ENCODE data around the gene SCYL3. TPM values are rescaled to one million over a fixed set of nuclear protein-coding genes. Genes with fewer than 3 reads are reported as not detected.
"Not testable (repeated sequence)": the region's sequence is repeated elsewhere in the genome, so short reads cannot be mapped to it uniquely, and the experiment has no call there.

Gene SCYL3
- total and polyA plus RNA-seq, 11 donors, result 2.1 to 8.6 (median 6.1) TPM

DNA sequence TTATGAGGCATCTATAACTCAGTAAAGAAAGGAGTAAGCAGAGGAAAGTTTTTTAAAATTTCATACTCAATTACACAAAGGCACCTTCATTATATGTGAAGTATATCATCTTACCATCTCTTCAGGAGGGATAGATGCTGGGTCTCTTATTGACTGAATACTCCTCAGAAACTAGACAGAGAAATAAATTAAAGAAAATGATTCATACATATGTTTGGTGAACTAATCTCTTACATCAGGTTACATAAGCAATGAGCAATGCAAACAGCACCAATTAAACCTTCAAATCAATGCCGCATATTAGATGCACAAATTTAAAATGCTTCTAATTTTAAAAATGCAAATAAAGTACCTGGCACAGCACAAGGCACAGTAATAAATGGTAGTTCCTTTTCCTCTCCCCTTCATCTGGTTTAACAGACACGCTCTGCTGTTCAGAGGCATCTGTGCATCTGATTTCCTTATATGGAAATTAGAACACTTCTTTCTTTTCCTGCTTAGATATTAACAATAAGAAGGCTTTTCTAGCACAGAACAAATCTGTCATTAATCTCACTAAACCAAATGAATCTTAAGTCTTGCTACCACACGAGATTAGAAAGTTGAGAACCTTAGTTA lies 20.0 kb downstream of the SCYL3 start:
- intact Hi-C loops (cut with DNase I), result no loop called here
- 92 to 96% (median 94%) methylated on average over 3 of the region's 3 CpGs for WGBS, 4 donors
- DNase-seq (no peak), ATAC-seq (no peak)
- Histone ChIP-seq H3K9me3 (no peaks in the 10 kb centered on the region), H3K36me3 (peaks cover 3 to 100% (median 98%) of the 10 kb centered on the region in 9 donors), H3K4me3 (no peak overlapping the region), H3K4me1 (peaks cover 0 to 8% (median 0%) of the 10 kb centered on the region in 12 donors), H3K27me3 (no peaks in the 10 kb centered on the region), H3K27ac (peak overlapping the region in 1 of 12 donors; percentile 19)
- no peak for TF ChIP-seq POLR2A (IDR thresholded peaks at IDR 0.05)
- TF ChIP-seq, protein P1, sequence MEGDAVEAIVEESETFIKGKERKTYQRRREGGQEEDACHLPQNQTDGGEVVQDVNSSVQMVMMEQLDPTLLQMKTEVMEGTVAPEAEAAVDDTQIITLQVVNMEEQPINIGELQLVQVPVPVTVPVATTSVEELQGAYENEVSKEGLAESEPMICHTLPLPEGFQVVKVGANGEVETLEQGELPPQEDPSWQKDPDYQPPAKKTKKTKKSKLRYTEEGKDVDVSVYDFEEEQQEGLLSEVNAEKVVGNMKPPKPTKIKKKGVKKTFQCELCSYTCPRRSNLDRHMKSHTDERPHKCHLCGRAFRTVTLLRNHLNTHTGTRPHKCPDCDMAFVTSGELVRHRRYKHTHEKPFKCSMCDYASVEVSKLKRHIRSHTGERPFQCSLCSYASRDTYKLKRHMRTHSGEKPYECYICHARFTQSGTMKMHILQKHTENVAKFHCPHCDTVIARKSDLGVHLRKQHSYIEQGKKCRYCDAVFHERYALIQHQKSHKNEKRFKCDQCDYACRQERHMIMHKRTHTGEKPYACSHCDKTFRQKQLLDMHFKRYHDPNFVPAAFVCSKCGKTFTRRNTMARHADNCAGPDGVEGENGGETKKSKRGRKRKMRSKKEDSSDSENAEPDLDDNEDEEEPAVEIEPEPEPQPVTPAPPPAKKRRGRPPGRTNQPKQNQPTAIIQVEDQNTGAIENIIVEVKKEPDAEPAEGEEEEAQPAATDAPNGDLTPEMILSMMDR (IDR thresholded peaks at IDR 0.05), result no peak

DNA sequence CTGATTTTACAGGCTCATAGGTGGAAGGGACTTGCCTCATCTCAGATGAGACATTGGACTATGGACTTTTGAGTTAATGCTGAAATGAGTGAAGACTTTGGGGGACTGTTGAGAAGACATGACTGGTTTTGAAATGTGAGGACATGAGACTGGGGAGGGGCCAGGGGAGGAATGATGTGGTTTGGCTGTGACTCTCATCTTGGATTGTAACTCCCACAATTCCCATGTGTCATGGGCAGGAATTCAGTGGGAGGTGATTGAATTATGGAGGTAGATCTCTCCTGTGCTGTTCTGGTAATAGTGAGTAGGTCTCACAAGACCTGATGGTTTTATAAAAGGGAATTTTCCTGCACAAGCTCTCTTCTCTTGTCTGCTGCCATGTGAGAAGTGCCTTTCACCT lies 20.8 kb downstream of the SCYL3 start:
- H3K36me3 ChIP-seq, result peaks cover 3 to 100% (median 99%) of the 10 kb centered on the region in 9 donors

DNA sequence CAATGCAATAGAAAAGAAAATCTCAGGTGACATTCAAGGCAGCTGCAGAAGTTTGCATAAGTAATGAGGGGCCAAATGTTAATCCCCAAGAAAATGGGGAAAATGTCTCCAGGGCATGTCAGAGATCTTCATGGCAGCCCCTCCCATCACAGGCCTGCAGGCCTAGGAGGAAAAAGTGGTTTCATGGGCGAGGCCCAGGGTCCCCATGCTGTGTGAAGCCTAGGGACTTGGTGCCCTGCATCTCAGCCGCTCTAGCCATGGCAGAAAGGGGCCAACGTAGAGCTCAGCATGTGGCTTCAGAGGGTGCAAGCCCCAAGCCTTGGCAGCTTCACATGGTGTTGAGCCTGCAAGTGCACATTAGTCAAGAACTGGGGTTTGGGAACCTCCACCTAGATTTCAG lies 21.7 kb downstream of the SCYL3 start:
- DNase-seq; H3K4me1 ChIP-seq; ATAC-seq; H3K4me3 ChIP-seq; H3K27me3 ChIP-seq; intact Hi-C loops (cut with DNase I); H3K27ac ChIP-seq; H3K9me3 ChIP-seq: not testable (repeated sequence)
- 90 to 100% (median 98%) methylated on average over 3 of the region's 3 CpGs for WGBS, 4 donors
- H3K36me3 ChIP-seq, result peaks cover 3 to 100% (median 99%) of the 10 kb centered on the region in 9 donors

More for the DNA sequence above, 20.8 kb downstream of the SCYL3 start:
- no peaks in the 10 kb centered on the region for H3K27me3 ChIP-seq
- intact Hi-C loops (cut with DNase I), result no loop called here
- DNase-seq (no peak), ATAC-seq (no peak)
- peaks cover 0 to 6% (median 0%) of the 10 kb centered on the region in 12 donors for H3K4me1 ChIP-seq
- no peak overlapping the region for H3K27ac ChIP-seq
- no peak for TF ChIP-seq POLR2A (IDR thresholded peaks at IDR 0.05)
- H3K4me3 ChIP-seq, result no peak overlapping the region
- H3K9me3 ChIP-seq, result no peaks in the 10 kb centered on the region

DNA sequence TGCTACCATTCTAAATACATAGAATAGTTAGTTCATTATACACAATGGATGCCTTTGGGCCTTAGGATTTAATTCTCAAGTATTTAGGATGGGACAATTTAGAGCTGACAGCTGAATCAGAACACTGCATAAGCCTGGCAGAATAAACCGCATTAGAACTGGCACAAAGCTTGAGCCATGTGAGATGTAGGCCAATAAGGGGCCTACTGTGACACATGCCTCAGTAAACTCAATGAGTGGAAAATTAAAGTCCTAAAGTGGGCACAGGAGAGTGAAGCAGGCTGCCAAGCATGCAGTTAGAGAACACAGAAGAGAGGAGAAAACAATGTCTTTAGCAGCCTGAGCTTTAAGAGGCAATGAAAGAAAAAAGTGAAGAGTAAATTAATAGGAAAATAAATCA lies 24.3 kb downstream of the SCYL3 start:
- Histone ChIP-seq H3K27ac (no peak overlapping the region), H3K4me1 (no peaks in the 10 kb centered on the region), H3K36me3 (peaks cover 3 to 100% (median 100%) of the 10 kb centered on the region in 9 donors), H3K9me3 (no peaks in the 10 kb centered on the region), H3K27me3 (no peaks in the 10 kb centered on the region), H3K4me3 (no peak overlapping the region)
- ATAC-seq (no peak), DNase-seq (no peak)
- TF ChIP-seq, protein P1 (IDR thresholded peaks at IDR 0.05), result no peak
- TF ChIP-seq POLR2A (IDR thresholded peaks at IDR 0.05), result no peak
- intact Hi-C loops (cut with DNase I), result no loop called here
- WGBS, 4 donors, result 65 to 94% (median 84%) methylated on average over 1 of the region's 1 CpG

DNA sequence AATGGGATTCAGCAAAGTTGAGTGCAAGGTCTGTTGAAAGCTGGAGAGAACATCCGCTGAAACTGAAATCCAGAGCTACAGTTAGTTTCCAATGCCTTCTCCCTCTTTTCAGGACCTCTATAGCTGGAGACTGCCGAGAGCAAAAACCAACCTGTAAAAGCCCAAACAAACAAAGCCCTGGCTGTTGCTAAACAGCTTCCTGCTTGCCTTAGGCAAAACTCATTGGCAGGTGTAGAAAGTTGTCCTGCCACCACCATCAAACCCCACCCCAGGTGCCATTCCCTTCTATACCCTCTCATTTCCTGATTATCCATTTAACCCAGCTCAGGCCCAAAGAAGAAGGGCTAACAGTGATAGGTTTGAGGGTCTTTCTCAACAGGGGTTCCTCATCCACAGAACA lies 24.7 kb downstream of the SCYL3 start:
- Histone ChIP-seq H3K4me3 (no peak overlapping the region), H3K27ac (no peak overlapping the region), H3K4me1 (no peaks in the 10 kb centered on the region), H3K9me3 (no peaks in the 10 kb centered on the region), H3K36me3 (peaks cover 3 to 100% (median 100%) of the 10 kb centered on the region in 9 donors), H3K27me3 (no peaks in the 10 kb centered on the region)
- ATAC-seq, result no peak
- TF ChIP-seq, protein P1 (IDR thresholded peaks at IDR 0.05), result no peak
- TF ChIP-seq POLR2A (IDR thresholded peaks at IDR 0.05), result no peak
- intact Hi-C loops (cut with DNase I), result no loop called here
- no peak for DNase-seq
- WGBS, 4 donors, result 97 to 100% (median 99%) methylated on average over 2 of the region's 2 CpGs
